Measurements from ENCODE around the gene HCST.

HCST gene, protein sequence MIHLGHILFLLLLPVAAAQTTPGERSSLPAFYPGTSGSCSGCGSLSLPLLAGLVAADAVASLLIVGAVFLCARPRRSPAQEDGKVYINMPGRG

DNA sequence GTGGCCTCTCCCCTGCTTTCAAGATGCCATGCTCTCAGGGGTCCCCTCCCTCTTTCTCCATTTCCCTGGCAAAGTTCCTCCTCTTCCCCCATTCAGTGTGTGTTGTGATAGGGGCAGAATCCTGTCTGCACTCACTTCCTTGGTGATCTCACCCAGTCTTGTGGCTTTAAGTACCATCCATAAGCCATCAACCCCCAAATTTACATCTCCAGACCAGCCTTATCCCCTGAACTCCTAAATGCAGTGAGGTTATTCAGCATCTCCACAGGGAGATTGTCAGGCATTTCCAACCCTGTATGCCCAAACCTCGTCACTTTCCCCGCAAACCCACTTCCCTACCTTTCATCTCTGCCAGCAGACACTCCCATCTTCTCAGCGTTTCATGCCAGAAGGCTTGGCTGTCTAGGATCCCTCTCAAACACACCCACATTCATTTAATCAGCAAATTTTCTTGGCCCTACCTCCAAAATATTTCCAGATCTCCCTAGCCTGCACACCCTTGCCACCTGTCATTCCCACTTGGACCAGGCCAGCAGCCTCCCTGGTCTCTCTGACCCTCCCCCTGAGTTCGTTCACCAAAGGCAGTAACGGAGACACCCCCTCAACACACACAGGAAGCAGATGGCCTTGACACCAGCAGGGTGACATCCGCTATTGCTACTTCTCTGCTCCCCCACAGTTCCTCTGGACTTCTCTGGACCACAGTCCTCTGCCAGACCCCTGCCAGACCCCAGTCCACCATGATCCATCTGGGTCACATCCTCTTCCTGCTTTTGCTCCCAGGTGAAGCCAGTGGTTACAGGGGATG is at the start of gene HCST:
Gene HCST (plus strand): TSS at position 676 of the 808 bp plus-strand sequence. CDS start 65 bp downstream, at position 741.
- DNase-seq: peak in 5 of 56 donors; percentile 17 to 38 (median 33)

DNA sequence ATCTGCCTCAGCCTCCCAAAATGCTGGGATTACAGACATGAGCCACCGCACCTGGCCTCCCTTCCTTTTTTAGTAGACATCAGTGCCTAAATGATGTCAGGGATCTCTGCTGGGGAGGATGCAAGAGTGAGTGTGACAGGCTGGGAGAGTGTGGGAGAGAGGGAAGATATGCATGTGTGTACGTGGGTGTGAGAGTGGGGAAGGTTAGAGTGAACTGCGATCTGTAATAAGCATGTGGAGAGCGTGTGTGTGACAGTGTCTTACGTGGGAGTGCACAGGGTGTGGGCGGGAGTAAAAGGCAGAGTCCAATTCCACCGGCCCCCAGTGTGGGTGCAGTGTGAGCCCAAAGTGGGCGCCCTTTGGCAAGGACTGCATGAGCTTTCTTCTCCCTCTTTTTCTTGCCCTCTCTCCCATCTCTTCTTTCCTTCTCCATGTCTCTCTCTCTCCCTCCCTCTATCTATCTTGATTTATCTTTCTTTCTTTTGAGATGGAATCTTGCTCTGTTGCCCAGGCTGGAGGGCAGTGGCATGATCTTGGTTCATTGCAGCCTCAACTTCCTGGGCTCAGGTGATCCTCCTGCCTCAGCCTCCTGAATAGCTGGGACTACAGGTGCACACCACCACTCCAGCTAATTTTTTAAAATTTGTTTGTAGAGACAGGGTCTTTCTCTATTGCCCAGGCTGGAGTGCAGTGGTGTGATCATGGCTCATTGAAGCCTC is 49.1 kb upstream of the HCST start:
- DNase-seq: peak in 26 of 56 donors; percentile 3 to 67 (median 36)

DNA sequence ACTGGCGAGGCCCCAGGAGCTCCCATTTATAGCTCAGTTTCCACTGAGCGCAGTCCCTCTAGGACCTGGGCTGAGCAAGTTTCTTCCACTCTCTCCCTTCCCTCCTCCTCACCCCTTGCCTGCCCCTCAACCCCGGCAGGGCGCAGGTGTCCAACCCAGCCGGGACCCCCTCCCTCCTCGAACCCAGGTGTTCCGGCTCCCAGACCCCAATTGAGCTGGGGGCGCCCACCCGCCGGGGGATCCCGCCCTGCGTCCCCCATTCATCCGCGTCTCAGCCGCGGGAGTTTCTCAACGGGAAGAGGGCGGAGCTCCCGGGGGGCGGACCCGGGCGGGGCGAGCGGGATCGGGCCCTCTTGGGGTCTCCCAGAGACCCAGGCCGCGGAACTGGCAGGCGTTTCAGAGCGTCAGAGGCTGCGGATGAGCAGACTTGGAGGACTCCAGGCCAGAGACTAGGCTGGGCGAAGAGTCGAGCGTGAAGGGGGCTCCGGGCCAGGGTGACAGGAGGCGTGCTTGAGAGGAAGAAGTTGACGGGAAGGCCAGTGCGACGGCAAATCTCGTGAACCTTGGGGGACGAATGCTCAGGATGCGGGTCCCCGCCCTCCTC is 45.7 kb upstream of the HCST start, which contains the start of gene KIRREL2:
Gene KIRREL2 (plus strand): TSS at position 366 of the 604 bp plus-strand sequence. CDS start 209 bp downstream, at position 575.
- DNase-seq: peak in 8 of 56 donors; percentile 1 to 64 (median 30)

DNA sequence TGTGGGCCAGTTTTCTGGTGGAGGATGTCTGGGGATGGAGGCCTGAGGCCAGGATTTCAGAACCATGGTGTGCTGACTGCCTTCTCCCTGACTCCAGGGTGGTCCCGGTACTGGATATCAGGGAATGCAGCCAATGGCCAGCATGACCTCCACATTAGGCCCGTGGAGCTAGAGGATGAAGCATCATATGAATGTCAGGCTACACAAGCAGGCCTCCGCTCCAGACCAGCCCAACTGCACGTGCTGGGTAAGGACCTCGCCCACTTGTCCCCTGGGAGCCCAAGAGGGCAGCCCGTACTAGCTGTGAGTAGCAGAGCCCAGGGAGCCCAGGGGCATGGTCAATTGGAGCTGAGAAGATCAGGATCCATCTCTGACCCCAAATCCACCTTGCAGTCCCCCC is 44.0 kb upstream of the HCST start:
- no peak for DNase-seq

DNA sequence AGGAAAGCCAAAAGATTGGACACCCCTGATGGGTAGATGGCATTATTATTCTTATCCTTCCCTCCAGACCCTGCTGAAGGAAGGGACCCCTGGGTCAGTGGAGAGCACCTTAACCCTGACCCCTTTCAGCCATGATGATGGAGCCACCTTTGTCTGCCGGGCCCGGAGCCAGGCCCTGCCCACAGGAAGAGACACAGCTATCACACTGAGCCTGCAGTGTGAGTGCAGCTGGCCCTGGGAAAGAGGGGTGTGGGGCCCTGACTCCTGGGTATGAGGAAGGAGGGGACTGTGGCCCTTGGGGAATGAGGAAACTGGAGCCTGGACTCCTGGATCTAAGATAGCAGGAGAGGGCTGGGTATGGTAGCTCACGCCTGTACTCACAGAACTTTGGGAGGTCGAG is 42.9 kb upstream of the HCST start:
- DNase-seq: no peak

DNA sequence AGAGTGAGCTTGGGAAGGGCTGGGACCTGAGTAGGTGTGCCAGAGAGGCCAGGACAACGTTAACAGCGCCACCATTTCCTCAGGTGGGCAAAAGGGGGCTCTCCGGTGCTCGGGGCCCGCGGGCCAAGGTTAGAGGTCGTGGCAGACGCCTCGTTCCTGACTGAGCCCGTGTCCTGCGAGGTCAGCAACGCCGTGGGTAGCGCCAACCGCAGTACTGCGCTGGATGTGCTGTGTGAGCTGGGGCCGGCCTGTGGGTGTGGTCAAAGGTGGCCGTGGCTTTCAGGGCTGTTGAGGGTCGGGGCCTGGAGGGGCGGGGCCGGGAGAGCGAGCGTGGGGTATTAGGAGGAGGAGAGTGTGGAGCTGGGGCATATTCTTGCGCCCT is 41.9 kb upstream of the HCST start:
- no peak for DNase-seq

DNA sequence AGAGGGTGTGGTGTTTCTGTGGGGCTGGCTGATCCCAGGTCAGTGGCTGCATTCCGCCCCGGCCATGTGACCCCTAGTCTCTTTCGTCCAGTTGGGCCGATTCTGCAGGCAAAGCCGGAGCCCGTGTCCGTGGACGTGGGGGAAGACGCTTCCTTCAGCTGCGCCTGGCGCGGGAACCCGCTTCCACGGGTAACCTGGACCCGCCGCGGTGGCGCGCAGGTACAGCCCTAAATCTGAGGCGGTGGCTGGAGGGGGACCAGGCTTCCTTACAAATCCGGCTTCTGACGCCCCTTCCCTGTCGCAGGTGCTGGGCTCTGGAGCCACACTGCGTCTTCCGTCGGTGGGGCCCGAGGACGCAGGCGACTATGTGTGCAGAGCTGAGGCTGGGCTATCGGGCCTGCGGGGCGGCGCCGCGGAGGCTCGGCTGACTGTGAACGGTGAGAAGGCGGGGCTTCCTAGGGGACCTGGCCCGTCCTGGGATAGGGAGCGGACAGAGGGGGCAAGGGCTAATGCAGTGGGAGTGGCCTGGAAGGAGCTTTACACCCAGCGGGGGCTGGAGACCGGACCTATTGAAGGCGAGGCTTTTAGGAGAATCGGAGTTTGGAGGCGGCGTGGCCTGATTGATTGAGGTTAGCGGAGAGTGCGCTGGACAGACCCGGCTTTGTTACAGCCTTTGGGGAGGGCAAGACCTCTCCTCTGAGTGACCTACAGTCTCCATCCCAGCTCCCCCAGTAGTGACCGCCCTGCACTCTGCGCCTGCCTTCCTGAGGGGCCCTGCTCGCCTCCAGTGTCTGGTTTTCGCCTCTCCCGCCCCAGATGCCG is 41.3 kb upstream of the HCST start:
- no peak for DNase-seq

DNA sequence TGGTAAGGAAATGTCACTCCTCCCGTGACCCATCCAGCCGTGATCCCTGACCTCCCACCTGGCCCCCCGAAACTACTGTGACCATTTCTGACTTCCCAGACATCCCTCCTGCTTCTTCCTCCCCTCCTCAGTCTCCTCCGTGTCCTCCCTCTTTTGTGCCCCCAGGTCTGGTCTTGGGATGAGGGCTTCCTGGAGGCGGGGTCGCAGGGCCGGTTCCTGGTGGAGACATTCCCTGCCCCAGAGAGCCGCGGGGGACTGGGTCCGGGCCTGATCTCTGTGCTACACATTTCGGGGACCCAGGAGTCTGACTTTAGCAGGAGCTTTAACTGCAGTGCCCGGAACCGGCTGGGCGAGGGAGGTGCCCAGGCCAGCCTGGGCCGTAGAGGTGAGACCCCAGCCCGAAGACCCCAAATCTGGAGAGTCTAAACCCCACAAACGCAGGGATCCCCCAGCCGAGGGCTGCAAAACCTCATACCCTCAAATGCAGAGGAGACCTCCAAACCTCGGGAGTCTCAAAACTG is 40.6 kb upstream of the HCST start:
- DNase-seq: no peak

DNA sequence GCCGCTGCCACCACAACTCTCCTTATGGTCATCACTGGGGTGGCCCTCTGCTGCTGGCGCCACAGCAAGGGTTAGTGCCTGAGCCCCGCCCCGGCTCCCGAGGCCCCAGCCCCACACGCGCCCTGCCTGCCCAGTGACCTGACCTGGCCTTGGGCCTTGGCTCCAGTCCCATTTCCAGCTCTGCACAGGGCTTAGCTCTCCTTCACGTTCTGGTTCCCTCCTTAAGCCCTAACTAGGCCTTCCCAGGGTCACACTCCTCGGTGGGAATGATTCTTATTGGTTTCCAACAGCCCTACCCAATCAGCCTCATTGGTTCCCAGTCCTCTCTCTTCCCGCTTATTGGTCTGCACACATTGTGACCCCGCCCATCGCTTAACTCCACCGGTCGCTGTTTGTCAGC is 39.8 kb upstream of the HCST start:
- no peak for DNase-seq

DNA sequence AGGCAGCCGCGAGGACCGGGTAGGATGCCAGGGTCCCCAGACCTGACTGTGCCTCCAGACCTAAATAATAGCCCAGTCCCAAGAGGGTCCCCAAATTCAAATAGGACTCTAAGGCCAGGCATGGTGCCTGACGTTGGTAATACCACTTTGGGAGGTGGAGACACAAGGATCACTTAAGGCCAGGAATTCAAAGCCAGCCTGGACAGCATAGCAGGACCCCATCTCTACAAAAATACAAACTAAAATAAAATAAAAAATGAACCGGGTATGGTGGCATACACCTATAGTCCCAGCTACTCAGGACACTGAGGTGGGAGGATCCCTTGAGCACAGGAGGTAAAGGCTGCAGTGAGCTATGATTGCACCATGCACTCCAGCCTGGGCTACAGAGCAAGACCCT is 39.3 kb upstream of the HCST start:
- no peak for DNase-seq

DNA sequence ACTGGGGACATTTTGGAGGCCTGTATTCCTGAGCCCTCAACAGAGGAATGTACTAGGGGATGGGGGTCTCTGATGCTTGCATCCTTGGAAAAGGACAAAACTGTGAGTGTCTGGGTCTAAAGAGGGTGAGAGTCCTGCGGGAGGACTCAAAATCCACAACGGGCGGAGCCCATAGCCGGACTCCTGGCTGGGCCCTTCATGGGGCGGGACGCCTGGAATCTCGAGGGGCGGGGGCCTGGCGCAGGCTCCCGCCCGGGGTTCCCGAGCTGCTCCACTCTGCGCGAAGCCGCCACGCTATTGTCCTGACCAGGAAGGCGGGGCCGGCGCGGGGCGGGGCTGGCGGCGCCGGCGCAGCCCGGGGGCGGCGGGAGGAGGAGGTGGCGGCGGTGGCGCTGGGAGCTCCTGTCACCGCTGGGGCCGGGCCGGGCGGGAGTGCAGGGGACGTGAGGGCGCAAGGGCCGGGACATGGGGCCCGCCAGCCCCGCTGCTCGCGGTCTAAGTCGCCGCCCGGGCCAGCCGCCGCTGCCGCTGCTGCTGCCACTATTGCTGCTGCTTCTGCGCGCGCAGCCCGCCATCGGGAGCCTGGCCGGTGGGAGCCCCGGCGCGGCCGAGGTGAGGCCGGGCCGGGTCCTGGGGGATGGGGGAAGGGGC is 34.0 kb upstream of the HCST start, which contains the start of gene APLP1:
Gene APLP1 (plus strand): TSS at position 403 of the 651 bp plus-strand sequence. CDS start 63 bp downstream, at position 466.
- peak; percentile 24 to 94 (median 86) for DNase-seq

DNA sequence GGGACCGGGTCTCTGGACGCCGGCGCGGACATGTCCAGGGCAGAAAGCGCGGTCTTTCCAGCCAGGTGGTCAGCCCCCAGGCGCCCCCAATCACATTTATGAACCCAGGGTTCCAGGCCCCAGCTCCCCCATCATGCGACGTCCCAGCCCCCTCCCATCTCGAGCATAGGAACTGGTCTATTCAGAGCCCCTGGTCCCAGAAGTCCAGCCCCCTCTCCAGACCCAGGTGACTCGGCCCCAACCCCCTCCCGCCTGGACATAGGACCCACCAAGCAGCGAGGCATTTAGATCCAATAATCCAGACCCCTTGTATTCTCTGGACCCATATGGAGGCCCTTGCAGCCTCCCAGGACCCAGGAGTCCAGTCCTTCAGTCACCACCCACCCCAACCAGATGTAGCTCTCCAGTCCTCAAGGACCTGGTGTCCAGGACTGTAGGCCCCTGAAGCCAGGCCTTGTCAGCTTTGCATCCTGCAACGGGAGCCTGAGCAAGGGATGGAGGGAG is 33.5 kb upstream of the HCST start:
- DNase-seq: no peak

DNA sequence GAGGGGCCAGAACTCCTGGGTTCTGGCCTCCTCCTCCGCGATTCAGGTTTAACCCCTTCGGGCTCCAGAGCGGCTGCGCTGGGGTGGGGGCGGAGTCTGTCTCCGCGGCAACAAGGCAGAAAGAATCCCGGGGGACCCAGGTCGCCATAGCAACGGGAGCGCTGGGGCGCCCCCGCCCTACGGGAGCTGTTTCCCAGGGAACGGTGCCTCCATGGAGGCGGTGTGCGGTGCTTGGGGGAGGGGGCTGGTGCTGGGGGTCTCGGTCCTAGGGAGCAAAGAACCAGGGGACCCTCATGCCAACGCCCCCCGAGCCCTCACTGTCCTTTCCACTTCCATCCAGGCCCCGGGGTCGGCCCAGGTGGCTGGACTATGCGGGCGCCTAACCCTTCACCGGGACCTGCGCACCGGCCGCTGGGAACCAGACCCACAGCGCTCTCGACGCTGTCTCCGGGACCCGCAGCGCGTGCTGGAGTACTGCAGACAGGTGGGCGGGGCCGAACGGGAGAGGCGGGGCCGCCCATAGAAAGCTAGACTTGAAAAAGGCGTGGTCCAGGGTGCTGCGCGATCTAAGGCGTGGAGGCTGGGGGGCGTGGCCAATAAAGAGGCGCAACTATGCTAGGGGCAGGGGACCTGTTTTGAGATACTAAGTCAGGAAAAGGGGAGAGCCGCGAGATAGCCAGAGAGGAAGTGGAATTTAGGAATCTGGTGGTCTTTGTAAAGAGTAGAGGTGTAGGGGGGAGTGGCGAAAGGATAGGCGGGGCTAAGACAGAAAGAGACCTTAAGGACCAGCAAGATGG is 32.8 kb upstream of the HCST start:
- peak; percentile 34 to 95 (median 82) for DNase-seq

DNA sequence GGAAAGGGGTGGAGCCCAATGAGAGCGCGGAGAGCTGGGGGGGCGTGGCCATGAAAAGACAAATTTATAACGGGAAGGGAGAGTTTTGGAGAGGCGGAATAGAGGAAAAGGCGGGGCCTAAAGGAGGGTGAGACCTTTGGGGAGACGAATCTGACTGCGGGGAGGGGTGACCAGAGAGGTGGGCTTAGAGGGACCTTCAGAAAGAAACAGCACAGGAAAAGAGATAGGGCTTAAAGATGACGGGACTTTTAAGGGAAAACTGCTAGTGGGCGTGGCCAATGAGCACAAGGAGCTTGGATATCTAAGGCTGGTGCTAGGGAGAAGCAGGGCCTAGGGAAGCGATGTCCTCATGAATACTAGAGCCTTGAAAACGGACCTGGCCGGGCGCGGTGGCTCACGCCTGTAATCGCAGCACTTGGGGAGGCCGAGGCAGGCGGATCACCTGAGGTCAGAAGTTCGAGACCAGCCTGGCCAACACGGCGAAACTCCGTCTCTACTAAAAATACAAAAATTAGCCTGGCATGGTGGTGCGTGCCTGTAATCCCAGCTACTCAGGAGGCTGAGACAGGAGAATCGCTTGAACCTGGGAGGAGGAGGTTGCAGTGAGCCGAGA is 32.1 kb upstream of the HCST start:
- peak in 8 of 56 donors; percentile 37 to 73 (median 58) for DNase-seq

DNA sequence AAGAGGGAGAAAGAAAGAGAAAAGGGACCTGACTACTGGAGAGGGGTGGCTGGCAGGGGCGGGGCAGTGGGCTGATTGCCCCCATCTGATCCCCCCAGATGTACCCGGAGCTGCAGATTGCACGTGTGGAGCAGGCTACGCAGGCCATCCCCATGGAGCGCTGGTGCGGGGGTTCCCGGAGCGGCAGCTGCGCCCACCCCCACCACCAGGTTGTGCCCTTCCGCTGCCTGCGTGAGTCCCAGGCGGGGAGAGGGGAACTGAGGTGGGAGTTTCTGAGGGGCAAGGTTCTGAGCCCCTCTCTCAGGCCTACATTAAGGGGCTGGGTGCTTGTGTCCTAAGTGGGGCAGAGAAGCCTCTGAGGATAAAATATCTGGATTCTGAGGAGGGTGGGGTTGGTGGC is 31.5 kb upstream of the HCST start:
- DNase-seq: no peak

DNA sequence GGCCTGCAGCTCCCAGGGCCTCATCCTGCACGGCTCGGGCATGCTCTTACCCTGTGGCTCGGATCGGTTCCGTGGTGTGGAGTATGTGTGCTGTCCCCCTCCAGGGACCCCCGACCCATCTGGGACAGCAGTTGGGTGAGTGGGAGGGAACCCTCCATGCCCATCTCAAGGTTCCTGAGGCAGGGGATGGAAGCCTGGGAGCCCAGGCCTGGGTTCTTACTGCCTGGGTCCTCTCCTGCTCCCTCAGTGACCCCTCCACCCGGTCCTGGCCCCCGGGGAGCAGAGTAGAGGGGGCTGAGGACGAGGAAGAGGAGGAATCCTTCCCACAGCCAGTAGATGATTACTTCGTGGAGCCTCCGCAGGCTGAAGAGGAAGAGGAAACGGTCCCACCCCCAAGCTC is 30.7 kb upstream of the HCST start:
- no peak for DNase-seq

DNA sequence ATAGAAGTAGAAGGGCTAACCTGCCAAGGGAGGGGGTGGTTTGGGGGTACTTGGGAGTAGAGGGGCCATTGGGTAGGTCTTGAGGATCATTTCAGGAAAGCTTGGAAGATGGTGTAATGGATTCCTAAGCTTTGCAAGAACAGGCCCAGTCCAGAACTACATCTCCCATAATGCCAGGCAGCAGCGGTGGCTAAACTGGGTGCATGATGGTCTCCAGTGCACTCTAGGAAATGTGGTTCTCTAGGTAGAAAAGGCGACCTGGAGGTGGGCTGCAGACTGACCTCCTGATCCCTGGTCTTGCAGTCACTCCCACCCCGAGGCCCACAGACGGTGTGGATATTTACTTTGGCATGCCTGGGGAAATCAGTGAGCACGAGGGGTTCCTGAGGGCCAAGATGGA is 30.1 kb upstream of the HCST start:
- no peak for DNase-seq

DNA sequence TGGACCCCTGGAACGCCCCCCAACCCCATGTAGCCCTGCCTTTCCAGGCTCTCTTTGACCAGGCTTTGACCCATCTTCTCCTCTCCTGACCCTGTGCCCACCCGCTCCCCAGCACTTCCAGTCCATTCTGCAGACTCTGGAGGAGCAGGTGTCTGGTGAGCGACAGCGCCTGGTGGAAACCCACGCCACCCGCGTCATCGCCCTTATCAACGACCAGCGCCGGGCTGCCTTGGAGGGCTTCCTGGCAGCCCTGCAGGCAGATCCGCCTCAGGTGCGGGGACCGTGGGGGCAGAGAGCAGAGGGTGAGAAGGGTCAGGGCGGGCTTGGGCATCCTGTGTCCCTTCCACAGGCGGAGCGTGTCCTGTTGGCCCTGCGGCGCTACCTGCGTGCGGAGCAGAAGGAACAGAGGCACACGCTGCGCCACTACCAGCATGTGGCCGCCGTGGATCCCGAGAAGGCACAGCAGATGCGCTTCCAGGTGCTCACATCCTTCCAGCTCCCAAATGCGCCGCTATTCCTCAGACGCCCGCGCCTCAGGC is 27.9 kb upstream of the HCST start:
- no peak for DNase-seq

Measured in nucleus accumbens (tissue), 56 donors.